A673 (cell line): Measurements from ENCODE around the gene MCRS1.

ENCODE experiments used
- EZH2 ChIP-seq: fragments of 200-600 bp; sonication (generic); IDR thresholded peaks from 2 replicates; pipeline ENCODE4 v1.6.1; 2017; ENCODE audit warnings: borderline replicate concordance, low read depth, mild to moderate bottlenecking, mixed read lengths, antibody characterized with exemption, low read length; ENCODE audit not compliant: poor library complexity, severe bottlenecking
- TF ChIP-seq, protein P1 (sequence below): fragments of 300-800, 200-600 bp; sonication (generic); conservative IDR thresholded peaks from 2 replicates; pipeline ENCODE4 v1.5.1; 2017; ENCODE audit warnings: low read depth, mild to moderate bottlenecking, antibody characterized with exemption, low read length, moderate library complexity, mixed read lengths

DNA sequence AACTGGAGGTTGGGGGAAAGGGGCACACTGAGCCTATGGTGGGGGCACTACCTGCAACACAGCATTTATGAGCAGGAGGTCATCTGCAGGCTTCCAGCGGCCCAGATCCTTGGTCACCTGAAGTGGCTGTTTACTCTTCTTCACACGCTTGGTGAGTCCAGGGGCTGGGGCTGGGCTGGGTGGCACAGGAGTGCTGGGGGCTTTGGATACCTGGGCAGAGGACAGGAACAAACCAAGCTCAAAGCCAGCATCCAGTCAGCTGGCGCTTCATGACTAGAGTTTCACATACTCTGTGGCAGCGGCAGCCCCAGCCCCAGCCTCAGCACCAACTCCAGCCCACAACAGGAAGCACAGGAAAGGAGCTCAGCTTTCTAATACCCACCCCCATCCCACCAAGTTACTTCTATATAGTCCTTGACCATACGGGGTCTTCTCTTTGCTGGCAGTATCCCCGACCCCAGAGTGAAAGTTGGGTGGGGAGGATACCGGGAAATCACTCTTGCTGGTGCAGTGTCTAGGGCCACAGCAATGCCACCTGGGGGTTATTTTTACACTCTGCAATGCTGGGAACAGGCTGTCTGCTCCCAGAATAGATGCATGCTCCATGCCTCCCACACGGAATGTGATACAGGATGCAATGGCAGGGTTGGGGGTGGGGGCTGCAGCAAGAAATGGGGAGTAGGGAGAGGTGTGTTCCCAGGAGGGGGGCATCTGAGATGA, 3.1 kb downstream of the MCRS1 start:
- TF ChIP-seq, protein P1, sequence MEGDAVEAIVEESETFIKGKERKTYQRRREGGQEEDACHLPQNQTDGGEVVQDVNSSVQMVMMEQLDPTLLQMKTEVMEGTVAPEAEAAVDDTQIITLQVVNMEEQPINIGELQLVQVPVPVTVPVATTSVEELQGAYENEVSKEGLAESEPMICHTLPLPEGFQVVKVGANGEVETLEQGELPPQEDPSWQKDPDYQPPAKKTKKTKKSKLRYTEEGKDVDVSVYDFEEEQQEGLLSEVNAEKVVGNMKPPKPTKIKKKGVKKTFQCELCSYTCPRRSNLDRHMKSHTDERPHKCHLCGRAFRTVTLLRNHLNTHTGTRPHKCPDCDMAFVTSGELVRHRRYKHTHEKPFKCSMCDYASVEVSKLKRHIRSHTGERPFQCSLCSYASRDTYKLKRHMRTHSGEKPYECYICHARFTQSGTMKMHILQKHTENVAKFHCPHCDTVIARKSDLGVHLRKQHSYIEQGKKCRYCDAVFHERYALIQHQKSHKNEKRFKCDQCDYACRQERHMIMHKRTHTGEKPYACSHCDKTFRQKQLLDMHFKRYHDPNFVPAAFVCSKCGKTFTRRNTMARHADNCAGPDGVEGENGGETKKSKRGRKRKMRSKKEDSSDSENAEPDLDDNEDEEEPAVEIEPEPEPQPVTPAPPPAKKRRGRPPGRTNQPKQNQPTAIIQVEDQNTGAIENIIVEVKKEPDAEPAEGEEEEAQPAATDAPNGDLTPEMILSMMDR: no peak
- no peak for TF ChIP-seq EZH2
